GM19193 (cell line): Measurements from ENCODE around the gene ESPL1.

ENCODE experiments used
- POLR2A ChIP-seq: IDR thresholded peaks from 4 replicates; pipeline ENCODE4 v1.6.1; 2011; ENCODE audit not compliant: insufficient read depth, insufficient read length; ENCODE audit errors: extremely low read depth

ESPL1 gene

DNA sequence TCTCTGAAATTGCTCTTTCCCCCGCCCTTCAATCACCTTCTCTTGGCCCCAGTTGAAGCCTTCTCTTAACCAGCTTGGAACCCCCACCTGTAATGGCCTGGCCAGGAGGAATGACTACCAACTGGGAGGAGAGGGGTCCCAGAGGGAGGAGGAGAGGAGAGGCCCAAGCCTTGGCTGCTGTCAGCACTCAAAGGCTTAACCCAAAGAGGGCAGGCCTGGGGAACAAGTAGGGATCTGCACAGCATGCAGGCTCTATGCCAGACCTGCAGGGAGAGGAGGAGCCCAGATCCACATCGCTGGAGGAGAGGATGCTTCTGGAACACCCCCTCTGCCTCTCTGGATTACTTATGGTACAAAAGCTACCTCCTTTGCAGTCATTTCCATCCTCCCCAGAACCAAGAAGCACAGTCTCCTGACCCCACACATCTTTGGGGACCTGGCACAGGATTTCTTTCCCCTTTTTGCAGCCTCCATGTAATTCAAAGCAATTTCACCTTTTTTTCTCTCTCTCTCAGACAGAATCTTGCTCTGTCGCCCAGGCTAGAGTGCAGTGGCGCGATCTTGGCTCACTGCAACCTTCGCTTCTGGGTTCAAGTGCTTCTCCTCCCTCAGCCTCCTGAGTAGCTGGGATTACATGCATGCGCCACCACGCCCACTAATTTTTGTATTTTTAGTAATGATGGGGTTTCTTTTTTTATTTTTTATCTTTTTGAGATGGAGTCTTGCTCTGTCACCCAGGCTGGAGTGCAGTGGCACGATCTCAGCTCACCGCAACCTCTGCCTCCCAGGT lies 42.3 kb upstream of the ESPL1 start:
- TF ChIP-seq POLR2A: no peak

DNA sequence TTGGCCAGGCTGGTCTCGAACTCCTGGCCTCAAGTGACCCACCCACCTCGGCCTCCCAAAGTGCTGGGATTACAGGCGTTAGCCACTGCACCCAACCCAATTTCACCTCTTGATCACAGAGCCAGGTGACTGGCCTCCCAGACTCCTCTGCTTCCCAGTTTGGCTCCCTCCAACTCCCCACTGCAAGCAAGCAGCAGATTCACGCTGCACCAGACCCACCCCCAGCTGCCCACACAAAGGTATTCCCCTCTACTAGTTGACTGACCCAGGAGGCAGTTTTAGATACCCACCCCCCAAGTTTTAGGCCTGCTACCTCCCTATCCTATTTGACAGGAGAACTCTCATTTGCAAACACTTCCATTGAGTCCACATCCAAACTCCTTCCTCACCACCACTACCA lies 41.3 kb upstream of the ESPL1 start:
- TF ChIP-seq POLR2A: no peak

DNA sequence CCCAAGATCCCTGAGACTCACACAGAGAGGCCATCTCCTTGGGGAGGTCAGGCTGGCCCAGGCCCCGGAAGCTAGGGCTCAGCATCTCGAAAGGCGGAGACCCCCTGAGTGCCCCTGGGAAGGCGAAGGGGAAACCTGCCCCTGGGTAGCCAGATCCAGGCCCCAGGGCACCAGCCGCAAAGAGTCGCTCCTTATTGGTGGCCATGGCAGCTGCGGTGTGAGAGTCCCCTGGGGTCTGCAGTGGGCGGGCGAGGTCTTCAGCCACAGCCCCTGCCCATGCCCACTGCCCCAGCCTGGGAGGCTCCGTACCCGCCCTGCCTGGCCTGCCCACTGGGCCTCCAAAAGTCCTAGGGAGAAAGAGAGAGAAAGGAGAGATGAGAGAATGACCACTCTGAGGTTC lies 40.8 kb upstream of the ESPL1 start:
- TF ChIP-seq POLR2A: no peak

DNA sequence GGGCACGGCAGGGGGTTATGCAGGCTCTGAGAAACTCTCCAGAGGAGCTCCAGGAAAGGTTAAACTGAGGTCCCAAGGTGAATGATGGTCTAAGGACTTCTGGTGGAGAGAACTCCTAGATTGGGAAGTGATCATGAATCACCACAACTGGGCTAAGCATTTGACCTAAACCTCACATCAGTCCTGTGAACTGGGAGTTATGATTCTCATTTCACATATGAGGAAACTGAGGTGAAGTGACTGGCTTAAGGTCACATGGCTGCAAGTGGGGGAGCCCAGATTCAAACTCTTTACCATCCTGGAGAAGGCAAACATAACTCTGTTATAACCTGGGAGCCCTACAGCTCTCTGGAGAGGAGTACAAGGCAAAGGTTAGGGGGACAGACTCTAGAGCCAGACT lies 40.3 kb upstream of the ESPL1 start:
- TF ChIP-seq POLR2A: no peak

- TF ChIP-seq POLR2A: no peak
These were observed 38.6 kb upstream of the ESPL1 start for GRCh38 chr12:53229454-53229853.

DNA sequence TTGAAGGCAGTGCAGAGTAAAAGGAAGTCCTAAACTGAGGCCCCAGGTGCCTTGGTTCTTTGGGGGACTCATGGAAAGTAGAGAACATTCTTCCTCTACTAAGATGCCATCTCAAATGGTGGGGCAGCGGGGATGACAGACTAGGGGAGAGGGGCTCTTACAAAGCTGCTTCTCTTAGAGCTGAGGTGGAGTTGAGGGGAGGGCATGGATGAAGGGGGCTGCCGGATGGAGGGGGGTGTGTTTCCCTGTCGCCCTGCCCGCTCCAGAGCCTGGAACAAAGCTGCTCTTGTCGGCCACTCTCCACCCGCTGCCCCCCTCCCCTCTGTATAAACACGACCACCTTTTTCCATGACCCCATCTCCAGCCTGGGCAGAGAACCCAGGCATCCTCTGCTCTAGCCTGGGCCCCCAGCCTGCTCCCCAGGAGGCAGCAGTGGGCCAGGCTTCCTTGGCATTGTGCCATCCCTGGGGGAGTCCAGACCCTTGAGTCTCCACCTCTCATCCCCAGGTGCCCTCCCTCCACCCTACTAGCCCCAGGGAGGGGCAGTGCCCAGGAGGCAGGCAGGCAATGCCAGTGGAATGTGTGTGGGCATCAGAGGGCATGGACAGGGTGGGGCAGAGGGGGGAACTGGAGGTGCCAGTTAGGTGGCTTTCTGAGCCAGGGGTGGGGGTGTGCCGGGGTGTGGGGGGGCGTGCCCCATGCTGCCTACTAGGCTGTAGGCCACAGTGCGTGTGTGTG lies 37.8 kb upstream of the ESPL1 start:
- no peak for TF ChIP-seq POLR2A

- no peak for TF ChIP-seq POLR2A
These were observed 36.5 kb upstream of the ESPL1 start for GRCh38 chr12:53231671-53231920.

DNA sequence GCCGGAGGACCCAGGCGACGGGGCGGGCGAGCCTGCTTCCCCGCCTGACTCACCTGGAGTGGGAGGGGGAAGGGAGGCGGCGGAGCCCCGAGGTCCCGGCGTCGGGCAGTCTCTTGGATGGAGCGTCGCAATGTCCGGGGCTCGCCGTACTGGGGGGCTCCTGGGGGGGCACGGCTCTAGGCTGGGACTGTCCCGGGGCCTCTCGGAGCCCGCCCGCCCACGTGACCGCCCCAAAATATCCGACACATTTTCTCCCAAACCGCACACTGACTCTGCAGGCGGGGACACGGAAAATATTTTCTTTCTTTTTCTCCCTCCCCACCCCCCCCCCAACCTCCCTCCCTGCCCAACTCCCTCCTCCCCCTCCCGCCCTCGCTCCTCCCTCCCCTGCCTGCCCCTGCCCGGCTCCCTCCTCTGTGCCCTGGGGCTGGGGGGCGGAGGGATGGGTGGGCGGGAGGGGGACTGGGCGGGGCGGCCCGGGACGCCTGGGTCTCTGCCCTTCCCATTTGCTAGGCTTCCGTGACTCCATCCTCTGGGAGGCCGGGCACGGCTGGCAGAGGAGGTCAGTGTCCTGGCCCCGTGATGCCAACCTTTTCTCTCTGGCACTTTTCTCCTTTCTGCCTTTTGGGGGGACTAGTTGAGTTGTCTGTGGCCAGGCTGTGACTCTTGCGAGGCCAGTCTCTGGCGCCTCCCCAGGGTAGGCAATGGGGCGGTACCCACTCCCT lies 36.0 kb upstream of the ESPL1 start, which contains the start of gene RARG:
Gene RARG (minus strand): TSS at position 289 of the 725 bp plus-strand sequence. CDS start 4,664 bp downstream, outside the sequence.
- TF ChIP-seq POLR2A: no peak

GRCh38 chr12:53232646-53233461 lies 35.2 kb upstream of the ESPL1 start:
- TF ChIP-seq POLR2A: no peak

DNA sequence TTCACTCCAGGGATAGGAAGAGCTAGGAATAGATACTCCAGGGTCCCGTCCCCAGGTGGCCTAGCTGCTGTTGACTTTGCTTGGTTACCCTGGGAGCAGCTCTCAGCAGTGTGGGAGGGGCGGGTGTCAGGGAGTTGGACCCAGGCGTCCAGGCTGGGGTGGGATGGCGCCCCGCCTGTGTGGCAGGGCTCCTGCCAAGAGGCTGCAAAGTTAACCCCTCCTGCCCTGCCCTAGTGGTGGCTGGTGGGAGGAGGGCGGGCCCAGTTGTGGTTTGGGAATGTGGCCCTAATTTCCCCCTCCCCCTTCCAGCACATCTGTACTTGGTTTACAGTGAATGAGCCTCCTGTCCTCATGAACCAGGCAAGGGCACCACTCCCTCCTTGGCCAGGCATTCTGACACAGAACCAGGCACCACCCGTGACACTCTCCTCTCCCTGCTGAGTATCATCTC lies 34.4 kb upstream of the ESPL1 start:
- TF ChIP-seq POLR2A: no peak

DNA sequence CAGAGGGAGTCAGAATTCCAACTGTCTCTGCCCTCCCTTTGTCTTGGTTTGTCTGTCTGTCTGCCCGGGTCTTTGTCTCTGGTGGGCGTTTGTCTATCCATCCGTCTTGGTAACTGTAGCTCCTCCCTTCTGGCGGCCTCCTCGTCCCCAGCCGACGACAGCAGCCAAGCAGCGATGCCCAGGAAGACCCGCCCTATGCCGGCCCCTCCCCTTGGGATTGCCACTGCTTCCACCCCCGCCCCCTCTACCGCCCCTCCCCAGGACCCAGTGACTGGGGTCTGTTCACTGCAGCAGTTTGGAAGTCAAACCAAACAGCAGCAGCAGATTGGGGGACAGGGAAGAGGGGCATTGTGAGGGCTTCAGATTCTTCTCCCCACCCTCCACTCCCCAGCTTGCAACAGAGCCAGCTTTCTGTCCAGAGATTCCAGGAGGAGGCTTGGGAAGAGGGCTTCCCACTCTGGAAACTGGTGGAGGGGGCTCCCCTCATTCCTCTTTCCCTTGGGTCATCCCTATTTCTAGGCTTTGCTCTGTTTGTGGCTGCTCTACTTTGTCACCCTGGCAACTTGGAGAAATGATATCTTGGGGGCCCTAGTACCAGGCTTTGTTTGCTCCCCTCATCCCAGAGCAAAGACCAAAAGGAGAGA lies 33.7 kb upstream of the ESPL1 start:
- no peak for TF ChIP-seq POLR2A

- TF ChIP-seq POLR2A: no peak
These were observed 32.9 kb upstream of the ESPL1 start for GRCh38 chr12:53235164-53235563.

- TF ChIP-seq POLR2A: no peak
These were observed 32.2 kb upstream of the ESPL1 start for GRCh38 chr12:53235742-53236442.
